ENCODE measurements around the gene CKMT2.

- TF ChIP-seq, protein P1, sequence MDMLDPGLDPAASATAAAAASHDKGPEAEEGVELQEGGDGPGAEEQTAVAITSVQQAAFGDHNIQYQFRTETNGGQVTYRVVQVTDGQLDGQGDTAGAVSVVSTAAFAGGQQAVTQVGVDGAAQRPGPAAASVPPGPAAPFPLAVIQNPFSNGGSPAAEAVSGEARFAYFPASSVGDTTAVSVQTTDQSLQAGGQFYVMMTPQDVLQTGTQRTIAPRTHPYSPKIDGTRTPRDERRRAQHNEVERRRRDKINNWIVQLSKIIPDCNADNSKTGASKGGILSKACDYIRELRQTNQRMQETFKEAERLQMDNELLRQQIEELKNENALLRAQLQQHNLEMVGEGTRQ (IDR thresholded peaks at IDR 0.05; ENCODE audit: low read depth, low read length), result no peak
- no peak for TF ChIP-seq POLR2A (IDR thresholded peaks at IDR 0.05; ENCODE audit: low read depth, low read length)
- TF ChIP-seq, protein P2, sequence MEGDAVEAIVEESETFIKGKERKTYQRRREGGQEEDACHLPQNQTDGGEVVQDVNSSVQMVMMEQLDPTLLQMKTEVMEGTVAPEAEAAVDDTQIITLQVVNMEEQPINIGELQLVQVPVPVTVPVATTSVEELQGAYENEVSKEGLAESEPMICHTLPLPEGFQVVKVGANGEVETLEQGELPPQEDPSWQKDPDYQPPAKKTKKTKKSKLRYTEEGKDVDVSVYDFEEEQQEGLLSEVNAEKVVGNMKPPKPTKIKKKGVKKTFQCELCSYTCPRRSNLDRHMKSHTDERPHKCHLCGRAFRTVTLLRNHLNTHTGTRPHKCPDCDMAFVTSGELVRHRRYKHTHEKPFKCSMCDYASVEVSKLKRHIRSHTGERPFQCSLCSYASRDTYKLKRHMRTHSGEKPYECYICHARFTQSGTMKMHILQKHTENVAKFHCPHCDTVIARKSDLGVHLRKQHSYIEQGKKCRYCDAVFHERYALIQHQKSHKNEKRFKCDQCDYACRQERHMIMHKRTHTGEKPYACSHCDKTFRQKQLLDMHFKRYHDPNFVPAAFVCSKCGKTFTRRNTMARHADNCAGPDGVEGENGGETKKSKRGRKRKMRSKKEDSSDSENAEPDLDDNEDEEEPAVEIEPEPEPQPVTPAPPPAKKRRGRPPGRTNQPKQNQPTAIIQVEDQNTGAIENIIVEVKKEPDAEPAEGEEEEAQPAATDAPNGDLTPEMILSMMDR (conservative IDR thresholded peaks at IDR 0.05; ENCODE audit: low read depth, low read length), result no peak
- TF ChIP-seq MAZ (IDR thresholded peaks at IDR 0.05; ENCODE audit: borderline replicate concordance, low read depth, low read length), result no peak
- no peak for TF ChIP-seq RAD21 (IDR thresholded peaks at IDR 0.05; ENCODE audit: low read length)
- TF ChIP-seq, protein P3, sequence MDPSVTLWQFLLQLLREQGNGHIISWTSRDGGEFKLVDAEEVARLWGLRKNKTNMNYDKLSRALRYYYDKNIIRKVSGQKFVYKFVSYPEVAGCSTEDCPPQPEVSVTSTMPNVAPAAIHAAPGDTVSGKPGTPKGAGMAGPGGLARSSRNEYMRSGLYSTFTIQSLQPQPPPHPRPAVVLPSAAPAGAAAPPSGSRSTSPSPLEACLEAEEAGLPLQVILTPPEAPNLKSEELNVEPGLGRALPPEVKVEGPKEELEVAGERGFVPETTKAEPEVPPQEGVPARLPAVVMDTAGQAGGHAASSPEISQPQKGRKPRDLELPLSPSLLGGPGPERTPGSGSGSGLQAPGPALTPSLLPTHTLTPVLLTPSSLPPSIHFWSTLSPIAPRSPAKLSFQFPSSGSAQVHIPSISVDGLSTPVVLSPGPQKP (IDR thresholded peaks at IDR 0.05; ENCODE audit: borderline replicate concordance, low read depth, low read length), result no peak
- no peak for TF ChIP-seq FOS (IDR thresholded peaks at IDR 0.05; ENCODE audit: low read depth, low read length)
- TF ChIP-seq NFE2L2 (IDR thresholded peaks at IDR 0.05; ENCODE audit: low read depth, low read length), result no peak
- no peak for TF ChIP-seq RFX5 (IDR thresholded peaks at IDR 0.05; ENCODE audit: low read depth, low read length)
- TF ChIP-seq SMC3 (IDR thresholded peaks at IDR 0.05; ENCODE audit: low read depth, low read length), result no peak
- no peak for TF ChIP-seq CEBPB (IDR thresholded peaks at IDR 0.05; ENCODE audit: low read depth, low read length)
Measured at GRCh38 chr5:81205058-81205457, 28.1 kb upstream of the CKMT2 start.

All from IMR-90 (cell line).